Measurements from ENCODE around the gene ZMIZ1. TPM values are rescaled to one million over a fixed set of nuclear protein-coding genes. Genes with fewer than 3 reads are reported as not detected.

ZMIZ1 gene
- total RNA-seq, 1 experiment from 2014 or later = 22.8 TPM

DNA sequence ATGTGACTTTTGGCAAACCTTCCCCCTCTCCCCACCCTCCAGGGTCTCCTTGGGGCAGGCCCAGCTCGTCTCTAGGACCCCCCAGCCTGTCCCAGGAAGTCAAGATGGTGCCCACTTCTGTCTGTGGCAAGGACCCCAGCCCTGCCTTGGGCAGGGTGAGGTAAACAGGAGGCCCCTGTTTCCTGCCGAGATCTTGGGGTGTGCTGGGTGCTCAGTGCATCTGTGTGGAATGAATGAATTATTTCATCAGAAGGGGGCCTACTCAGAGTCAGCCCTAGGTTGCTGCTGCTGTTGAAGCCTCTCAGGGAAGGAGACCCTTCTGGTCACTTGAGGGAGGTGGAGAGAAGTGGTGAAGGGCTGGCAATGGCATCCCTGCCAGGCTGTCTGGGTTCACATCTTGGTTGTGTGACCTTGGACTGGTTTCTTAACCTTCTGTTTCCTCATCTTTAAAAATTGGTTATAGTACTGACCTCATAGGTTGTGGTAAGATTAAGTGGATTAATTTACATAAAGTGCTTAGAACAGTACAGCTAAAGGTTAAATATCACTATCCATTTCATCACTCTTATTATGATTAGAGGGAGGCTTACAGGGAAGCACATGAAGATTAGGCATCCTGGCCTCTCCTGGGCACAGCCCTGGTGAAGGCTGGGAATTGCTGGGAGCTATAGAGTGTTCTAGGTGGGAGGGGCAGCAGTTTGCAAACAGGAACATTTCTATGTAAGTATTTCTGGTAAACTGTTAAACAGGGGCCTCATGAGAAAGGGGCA lies 67.7 kb downstream of the ZMIZ1 start:
- DNase-seq (ENCODE audit: low read depth) = no peak

DNA sequence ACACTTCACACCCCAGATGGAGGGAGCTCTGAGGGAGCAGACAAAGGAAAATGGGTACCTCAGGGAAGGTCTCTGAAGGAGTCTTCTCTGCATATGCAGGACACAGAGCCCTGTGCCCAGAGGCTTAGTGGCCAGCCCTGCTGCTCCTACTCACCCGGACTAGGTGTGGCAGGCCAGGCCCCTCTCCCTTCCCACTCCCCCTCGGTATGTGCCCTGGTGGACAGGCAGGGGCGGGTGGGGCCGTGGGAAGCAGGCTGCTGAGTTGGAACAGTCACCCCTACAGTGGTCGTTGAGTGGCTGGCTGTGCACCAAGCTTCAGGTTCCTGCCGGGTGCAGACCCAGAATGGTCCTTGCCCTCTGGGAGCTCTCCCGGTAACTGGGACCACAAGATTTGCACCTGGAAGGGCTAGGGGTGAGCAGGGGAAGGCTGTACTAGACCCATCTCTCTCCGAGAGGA lies 68.6 kb downstream of the ZMIZ1 start:
- no peak for DNase-seq (ENCODE audit: low read depth)

DNA sequence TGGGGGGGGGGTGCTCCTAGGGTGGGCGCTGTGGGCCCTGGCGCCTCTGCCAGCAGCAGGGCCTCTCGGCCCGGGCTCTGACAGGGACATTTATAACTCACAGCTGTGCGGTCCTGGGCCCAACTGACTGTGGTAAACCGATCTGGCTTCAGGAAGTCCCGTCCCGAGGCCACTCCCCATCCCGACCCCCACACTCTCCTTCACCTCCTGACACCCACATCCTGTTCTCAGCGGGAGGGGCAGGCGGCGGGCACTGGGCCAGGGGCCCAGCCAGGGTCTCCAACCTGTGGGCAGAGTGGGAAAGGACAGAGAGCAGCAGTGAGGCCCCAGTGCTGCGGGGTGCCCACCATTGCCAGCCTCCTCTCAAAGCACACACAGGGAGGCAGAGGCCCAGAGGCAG lies 69.1 kb downstream of the ZMIZ1 start:
- peak; percentile 57 for DNase-seq (ENCODE audit: low read depth)

DNA sequence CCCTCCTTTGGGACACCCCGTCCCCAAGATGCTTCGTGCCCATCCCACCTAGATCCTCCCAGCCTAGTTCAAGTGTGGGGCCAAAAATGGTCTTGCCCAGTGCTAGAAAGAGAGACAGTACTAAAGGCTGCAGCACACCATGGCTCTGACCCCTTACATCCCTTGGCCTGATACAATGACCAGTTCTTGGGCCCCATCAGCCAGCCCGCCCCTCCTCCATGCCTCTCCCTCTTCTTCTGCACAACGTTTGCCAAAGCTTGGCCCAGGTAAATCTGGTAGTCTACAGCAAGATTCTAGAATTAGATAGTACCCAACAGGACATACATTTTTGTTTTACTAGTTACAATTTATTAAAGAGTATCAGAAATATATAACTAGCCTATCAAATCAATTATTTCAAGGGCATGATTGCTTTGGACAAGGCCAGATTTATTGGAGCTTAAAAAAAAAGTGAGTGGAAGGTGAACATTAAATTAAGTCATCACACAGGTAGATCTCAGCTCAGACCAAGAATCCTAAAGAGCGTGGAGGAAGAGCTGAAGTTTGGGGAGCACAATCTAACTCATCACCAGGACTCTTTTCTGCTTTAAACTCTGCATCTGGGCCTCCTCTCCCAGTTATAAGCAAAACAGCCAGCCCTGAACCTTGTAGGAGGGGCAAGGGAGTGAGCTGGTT lies 69.8 kb downstream of the ZMIZ1 start:
- DNase-seq (ENCODE audit: low read depth) = no peak

DNA sequence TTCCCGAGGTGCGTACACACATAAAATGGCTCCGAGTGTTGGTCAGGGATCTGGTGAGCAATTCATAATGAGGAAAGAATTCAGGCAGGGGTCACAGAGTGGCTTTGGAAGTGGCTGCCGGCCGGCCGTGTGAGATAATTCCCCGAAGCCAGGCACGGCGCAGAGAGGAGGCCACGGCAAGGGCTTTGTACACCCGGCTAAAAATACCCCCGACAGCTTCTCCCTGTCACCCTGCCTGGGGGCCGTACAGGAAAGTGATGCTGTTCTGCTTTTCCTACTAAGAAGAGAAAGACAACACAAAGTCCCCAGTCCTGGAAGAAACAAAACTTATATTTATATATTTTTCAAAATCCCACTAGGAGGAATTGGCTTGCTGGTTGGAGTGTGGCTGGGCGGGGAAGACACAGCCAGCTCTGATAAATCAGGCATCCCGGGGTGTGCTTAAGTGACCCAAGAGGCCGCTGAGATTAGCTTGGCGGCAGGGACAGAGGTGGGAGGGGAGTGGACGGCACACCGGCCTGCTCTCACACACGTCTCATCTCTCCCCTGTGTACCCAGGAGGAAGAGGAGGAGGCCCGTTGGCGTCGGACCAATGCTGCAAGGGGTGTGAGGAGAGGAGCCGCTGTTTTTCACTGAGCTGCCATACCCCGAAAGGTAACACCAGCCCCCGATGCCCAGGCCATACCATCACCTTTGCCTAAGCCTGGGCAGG lies 70.5 kb downstream of the ZMIZ1 start:
- DNase-seq (ENCODE audit: low read depth) = peak; percentile 40

DNA sequence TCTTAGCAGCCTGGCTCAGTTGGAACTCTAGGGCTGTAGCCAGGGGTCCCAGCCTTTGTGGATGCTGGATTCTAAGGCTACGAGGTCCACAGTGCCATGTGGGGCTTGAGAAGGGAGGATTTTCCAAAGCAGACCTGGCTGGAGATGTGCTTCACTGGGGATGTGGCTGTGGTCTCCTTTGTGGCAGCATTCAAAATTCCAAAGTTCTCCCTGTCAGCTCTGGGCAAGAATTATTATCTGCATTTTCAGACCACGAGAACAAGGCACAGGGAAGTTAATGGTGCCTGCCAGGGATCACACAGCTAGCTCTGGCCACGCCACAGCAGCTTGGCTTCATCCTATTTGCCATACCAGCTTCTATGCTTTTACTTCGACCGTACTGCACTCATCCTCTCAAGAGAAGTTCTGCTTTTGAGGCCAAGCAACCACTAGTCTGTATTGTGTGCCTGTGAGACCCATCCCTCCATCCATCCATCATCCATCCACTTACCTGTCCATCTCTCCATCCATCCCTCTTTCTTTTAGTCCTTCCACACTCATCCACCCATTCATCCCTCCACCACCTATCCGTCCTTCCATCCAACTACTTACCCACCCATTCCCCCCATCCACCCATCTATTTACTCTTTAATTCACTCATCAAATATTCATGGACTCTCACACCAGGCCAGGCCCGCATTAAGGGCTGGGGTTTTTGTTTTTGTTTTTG lies 71.5 kb downstream of the ZMIZ1 start:
- no peak for DNase-seq (ENCODE audit: low read depth)

DNA sequence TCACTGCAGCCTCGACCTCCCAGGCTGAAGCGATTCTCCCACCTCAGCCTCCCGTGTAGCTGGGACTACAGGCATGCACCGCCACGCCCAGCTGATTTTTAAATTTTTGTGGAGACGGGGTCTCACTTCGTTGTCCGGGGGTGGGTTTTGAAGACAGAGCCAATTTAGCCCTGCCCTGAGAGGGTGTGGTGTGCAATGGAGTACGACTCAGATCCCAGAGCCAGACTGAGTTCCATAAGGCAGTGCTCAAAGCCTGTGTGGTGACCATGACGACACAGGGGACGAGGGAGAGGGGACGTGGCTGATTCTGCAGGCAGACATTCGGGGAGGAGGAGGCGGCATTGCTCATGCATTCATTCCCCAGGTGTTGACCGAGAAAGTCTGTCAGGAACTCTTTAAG lies 72.1 kb downstream of the ZMIZ1 start:
- no peak for DNase-seq (ENCODE audit: low read depth)

DNA sequence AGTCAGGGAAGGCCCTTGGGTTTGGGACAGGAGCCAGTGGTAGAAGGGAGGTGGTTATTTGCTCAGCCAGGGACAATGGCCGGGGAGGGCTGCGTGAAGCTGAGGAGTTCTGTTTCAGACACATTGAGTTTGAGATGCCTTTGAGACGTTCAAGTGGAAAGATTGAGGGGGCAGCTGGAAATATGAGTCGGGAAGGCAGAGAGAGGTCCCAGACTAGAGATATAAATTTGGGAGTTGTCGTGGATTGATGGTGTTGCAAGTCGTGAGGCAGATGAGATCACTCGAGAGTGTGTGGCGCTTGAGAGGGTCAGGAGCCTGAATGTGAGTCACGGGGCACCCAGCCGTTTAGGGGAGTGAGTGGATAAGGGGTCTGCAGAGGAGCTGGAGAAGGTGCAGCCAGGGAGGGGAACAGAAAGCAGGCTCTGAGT lies 73.3 kb downstream of the ZMIZ1 start:
- DNase-seq (ENCODE audit: low read depth) = no peak

DNA sequence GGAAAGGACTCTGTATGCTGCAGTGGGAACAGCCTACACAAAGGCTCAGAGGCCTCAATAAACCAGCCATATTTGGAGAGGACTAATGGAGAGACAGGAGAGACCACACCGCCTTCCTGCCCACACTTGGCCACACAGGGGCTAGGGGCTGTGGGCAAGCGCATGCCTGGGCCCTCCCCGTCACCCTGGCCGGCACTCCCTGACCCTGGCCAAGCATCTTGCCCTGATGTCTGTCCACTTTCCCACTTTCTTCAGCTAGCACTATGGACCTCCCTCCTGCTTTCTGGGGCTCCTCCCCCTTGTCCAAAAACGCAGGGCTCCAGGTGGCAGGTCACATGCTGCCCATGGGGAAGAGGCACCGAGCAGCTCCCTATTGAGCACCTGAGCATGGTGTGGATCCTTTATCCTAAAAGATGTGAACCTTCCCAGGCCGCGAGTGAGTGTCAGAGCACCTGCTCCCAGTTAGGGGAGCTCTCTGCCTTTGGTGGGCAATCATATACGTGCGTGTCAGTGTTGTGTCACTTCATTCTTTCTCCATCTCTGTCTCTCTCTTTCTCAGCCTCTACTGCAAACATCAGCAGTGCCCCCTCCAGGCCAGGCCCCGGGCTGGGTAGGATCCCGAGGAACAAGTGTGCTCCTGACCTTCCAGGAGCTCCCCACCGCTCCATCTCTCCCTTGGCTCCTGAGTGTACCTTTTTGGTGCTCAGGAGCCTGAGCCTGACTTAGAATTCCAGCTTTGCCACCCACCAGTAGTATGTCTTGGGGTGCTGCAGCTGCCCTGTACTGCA lies 74.0 kb downstream of the ZMIZ1 start:
- no peak for DNase-seq (ENCODE audit: low read depth)

DNA sequence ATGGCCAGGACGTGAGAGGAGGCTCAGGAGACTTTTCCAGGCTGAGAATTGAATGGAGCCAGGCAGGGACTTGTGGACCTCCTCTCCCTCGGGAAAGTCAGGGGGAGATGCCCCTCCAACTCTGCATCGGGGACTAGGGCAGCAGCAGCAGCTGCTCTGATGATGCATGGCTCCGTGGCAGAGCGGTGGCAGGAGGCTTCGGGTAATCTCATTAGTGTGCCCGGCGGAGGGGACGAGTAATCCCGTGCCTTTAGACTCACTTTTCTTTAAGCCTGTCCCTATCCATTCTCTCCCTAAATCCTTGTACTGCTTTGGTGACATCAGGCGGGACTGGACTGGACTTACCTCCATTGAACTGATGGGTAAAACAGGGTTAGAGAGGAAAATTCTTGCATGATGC lies 75.1 kb downstream of the ZMIZ1 start:
- no peak for DNase-seq (ENCODE audit: low read depth)

DNA sequence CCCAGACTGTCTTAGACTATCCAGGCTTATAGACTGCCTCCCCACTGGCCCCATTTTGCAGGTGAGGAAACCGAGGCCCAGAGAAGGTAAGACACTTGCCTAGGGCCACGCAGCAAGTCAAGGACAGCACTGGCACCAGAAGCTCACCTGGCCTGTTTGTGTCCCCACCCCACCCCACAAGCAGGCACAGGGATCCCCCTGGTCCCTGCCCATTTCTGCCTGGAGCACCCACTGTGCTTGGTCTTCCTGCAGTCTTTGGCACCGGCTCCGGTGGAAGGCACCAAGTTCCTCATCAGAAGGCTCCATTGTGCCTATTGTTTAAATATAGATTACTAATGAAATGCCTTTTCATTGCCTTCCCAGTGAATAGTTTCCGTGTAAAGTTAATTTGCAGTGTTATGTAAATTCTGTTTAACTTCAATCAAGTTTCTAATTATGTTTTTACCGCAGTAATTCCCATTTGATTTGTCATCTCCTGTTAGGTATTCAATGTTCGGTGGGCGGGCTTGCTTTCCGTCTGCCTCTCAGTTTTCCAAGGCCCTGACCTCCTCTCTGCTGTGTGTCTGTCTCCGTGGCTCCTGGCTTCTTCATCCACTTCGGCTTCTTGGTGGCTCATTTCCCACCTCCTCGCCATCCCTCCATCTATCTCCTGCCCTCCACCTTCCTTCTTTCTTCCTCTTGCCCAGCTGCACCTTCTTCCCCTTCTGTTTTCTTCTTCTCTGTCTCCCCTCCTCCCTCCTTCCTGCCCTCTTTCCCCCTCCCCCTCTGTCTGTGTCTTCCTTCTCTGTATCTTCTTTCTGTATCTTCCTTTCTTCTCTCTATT lies 75.8 kb downstream of the ZMIZ1 start:
- no peak for DNase-seq (ENCODE audit: low read depth)

DNA sequence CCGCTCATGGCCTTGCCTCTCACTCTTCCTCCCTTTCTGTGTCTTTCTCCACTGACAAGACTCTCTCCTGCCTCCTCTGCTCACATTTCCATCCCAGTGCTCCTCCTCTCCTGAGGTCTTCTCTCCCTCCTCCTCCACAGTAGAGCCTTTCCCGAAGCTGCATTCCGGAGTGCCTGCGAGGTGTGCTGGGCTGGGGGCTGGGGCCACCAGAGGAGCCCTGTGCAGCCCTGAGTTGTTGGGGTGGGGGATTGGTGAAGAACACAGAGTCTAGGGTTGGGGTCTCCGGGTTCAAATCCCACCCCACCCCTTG lies 76.4 kb downstream of the ZMIZ1 start:
- no peak for DNase-seq (ENCODE audit: low read depth)

DNA sequence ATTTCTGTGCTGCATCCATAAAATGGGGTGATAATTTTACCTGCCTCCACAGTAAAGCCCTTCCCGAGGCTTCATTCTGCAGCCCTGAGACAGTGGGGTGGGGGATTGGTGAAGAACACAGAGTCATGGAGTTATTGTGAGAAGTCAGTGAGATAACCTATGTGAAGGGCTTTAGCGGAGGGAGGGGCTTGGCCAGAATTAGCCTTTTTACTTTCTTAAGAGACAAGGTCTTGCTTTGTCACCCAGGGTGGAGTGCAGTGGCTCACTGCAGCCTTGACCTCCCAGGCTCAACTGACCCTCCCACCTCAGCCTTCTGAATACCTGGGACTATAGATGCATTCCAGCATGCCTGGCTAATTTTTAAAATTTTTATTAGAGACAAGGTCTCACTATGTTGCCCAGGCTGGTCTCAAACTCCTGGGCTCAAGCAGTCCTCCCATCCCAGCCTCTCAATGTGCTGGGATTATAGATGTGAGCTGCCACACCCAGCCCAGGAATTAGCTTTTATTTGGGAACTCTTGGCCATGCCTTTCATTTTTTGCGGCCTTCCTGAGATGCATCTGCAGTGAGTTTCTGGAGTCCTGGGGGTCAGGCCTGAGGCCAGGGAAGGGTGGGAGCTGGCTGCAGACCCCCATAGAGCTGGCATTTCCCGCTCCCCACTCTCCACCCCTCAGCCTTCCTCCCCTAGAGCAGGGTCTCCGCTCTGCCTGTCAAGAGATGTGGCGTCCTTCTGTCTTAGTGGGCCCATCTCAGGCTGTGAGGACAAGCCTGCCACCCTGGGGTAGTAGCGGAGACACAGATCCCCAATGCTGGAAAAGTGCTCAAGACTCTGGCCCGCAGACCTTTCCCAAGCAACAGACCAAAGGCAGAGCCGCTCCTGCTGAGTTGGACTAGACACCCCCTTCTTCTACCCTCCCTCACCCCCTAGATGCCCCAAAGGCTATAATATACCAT lies 77.0 kb downstream of the ZMIZ1 start:
- no peak for DNase-seq (ENCODE audit: low read depth)

DNA sequence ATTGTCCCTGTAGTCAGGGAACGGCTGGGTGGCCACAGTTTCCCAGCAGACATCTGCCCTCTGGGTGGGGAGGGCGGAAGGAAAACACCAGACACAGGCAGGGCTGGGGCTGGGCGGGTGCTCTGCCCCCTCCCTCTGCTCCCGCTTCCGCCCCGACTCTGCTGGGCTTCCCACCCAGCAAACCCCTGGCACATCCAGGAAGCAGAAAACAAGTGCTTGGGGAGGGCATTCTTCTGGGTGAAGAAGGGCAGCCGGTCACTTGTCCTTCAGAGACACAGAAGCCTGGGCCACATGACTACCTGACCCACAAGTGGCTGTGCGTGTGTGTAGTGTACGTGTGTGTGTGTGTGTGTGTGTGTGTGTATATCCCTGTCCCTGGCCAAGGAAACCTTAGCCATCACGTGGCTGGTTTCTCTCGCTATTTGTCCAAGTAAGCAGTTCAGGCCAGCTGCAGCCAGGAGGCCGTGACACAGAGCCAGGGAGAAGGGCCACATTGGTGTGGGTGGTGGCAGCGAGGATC lies 77.9 kb downstream of the ZMIZ1 start:
- DNase-seq (ENCODE audit: low read depth) = no peak

DNA sequence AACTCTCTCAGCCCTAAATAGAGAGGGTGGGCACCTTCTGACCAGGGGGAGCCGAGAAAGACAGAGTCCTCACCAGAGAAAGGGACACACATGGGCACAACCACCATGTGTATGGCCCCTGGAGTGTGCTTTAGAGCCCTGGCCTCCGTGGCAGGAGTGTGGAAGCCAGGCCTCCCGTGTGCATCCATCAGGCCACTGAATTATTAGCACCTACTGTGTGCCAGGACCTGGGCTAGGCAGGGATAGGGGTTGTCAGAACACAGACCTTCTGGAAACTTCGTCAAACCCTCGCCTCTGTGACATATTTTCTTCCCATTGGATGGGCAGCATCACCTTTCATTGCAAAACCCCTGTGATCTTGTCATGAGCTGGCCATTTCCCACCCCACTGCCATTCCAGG lies 78.5 kb downstream of the ZMIZ1 start:
- DNase-seq (ENCODE audit: low read depth) = no peak

DNA sequence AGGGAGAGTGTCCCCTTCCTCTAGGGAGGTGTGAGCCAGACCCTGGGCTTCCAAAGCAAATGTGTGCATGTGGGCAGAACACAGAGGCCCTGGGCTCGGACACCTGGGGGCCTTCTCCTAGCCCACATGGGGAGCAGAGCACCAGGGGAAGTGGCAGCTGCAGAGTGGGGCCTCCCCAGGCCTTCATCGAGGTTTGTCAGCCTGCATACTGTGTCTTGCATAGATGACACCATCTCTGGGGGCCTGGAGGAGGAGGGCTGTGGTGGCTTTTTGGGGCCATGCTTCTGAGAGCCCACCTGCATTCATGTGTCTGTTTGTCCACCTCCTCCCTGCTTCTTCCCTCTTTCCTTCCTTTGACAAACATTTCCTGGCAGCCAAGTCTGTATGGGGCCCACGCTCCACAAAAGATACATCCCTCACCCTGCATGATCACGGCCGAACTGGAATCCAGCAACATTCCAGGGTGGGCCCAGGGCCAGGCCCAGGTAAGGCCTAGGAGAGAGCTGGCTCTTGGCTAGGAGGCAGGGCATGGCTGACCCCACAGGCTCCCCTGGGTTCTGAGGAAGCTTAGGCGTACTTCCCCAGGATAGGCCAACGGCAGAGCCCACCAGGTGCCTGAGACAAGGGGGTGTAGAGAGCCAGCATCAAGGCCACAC lies 79.2 kb downstream of the ZMIZ1 start:
- DNase-seq (ENCODE audit: low read depth) = no peak

DNA sequence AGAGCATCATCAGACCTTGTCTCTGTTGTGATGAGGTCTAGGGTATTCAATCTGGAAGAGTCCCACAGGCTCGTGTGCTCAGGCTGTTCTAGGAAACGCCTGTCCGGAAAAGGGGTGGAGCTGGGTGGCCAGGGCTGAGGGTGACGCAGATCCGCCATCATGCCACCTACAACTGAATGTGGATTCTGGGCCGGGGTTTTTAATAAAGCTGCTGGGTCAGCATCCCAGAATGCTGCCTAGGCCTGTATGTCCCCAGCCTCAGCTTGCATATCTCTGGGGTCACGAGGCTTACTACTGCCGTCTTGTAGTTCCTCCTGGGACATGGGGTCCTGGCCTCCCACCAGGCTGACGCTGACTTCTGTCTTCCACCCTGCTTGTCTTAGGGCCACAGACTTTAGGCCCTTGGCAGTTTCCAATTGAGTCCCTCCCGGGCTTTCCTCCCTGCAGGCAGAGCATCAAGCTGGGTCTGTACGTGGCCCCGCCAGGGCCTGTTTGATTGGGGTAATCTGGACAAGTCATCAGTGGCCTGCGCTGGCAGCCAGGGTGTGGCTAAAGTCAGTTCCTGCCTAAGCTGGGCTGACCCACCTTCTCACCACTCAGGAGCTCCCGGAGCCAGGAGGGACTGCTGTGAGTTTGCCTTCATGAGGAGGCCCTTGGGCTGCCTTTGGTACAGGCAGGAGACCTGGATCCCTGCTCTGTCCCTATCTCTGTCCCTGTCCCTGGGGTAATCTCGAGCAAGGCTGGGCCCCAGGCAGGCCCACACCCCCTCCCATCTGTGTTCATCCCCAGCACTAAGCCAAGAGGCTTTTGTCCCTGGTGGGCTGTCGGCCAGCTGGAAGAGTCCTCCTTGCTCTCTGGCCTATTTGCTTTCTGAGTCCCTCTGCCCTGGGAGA lies 79.9 kb downstream of the ZMIZ1 start:
- DNase-seq (ENCODE audit: low read depth) = peak; percentile 82
